Loucy (cell line): Measurements from ENCODE around the gene SMO.

Source experiments
- EZH2phosphoT487 ChIP-seq: fragments of 200-600 bp; IDR thresholded peaks from 2 replicates; pipeline ENCODE4 v1.6.1; 2018; ENCODE audit warnings: antibody characterized with exemption, mild to moderate bottlenecking, moderate library complexity, borderline replicate concordance
- TF ChIP-seq, protein P1 (sequence below): fragments of 200-600 bp; sonication (generic); conservative IDR thresholded peaks from 2 replicates; pipeline ENCODE4 v1.5.1; 2014; ENCODE audit warnings: mild to moderate bottlenecking, antibody characterized with exemption, low read length

DNA sequence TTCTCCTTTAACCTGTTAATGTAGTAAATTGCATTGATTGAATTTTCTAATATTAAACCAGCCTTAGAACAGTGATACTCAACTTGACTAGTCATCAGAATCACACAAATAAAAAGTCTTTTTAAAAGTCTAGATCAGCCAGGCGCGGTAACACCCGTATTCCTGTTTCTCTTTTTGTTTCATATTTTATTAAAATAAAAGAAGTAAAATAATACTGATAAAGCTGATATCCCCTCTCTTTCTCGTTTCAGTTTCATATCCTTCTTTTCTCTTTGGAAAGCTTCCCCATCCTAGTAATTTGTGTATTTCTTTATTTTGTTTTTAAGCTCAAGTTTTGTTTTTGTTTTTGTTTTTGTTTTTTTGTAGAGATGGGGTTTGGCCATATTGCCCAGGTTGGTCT lies 9.3 kb downstream of the SMO start:
- TF ChIP-seq, protein P1, sequence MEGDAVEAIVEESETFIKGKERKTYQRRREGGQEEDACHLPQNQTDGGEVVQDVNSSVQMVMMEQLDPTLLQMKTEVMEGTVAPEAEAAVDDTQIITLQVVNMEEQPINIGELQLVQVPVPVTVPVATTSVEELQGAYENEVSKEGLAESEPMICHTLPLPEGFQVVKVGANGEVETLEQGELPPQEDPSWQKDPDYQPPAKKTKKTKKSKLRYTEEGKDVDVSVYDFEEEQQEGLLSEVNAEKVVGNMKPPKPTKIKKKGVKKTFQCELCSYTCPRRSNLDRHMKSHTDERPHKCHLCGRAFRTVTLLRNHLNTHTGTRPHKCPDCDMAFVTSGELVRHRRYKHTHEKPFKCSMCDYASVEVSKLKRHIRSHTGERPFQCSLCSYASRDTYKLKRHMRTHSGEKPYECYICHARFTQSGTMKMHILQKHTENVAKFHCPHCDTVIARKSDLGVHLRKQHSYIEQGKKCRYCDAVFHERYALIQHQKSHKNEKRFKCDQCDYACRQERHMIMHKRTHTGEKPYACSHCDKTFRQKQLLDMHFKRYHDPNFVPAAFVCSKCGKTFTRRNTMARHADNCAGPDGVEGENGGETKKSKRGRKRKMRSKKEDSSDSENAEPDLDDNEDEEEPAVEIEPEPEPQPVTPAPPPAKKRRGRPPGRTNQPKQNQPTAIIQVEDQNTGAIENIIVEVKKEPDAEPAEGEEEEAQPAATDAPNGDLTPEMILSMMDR: no peak
- no peak for TF ChIP-seq EZH2phosphoT487
